H9 (cell line): ENCODE data around the gene TMC4. TPM values are rescaled to one million over a fixed set of nuclear protein-coding genes. Genes with fewer than 3 reads are reported as not detected.

Experiments used
- DNase-seq: peaks from one replicate; pipeline ENCODE4 v3.0.0-alpha.2; 2017
- H2AFZ ChIP-seq: one replicate; pipeline ENCODE4 v1.6.1; 2013; ENCODE audit warnings: mild to moderate bottlenecking, low read length, control low read depth, moderate library complexity
- H2AK5ac ChIP-seq: 2 replicates; pipeline ENCODE4 v1.6.1; 2013; ENCODE audit warnings: low read length, control low read depth, mixed read lengths; ENCODE audit not compliant: insufficient read length
- H2BK120ac ChIP-seq: one replicate; pipeline ENCODE4 v1.6.1; 2013; ENCODE audit warnings: low read depth, mild to moderate bottlenecking, low read length, control low read depth, inconsistent platforms; ENCODE audit not compliant: poor library complexity, severe bottlenecking
- H2BK12ac ChIP-seq: 2 replicates; pipeline ENCODE4 v1.6.1; 2013; ENCODE audit warnings: low read length, control low read depth, mixed read lengths, low read depth; ENCODE audit not compliant: insufficient read length
- H2BK15ac ChIP-seq: 2 replicates; pipeline ENCODE4 v1.6.1; 2013; ENCODE audit warnings: low read depth, low read length, control low read depth
- H2BK20ac ChIP-seq: one replicate; pipeline ENCODE4 v1.6.1; 2013; ENCODE audit warnings: low read depth, mild to moderate bottlenecking, low read length, control low read depth, inconsistent platforms; ENCODE audit not compliant: poor library complexity, severe bottlenecking
- H2BK5ac ChIP-seq: 2 replicates; pipeline ENCODE4 v1.6.1; 2013; ENCODE audit warnings: low read length, control low read depth, mixed read lengths; ENCODE audit not compliant: insufficient read length
- H3K14ac ChIP-seq: 2 replicates; pipeline ENCODE4 v1.6.1; 2013; ENCODE audit warnings: low read length, control low read depth; ENCODE audit not compliant: insufficient read depth
- H3K18ac ChIP-seq: 2 replicates; pipeline ENCODE4 v1.6.1; 2013; ENCODE audit warnings: low read depth, mild to moderate bottlenecking, mixed read lengths, low read length, control low read depth; ENCODE audit not compliant: insufficient read length
- H3K23ac ChIP-seq: 2 replicates; pipeline ENCODE4 v1.6.1; 2013; ENCODE audit warnings: low read length, control low read depth, mixed read lengths, low read depth; ENCODE audit not compliant: insufficient read length
- H3K23me2 ChIP-seq: 2 replicates; pipeline ENCODE4 v1.6.1; 2013; ENCODE audit warnings: low read depth, mild to moderate bottlenecking, mixed read lengths, low read length, control low read depth; ENCODE audit not compliant: insufficient read length, poor library complexity, severe bottlenecking
- H3K27ac ChIP-seq: 2 replicates; pipeline ENCODE4 v1.5.1; 2013; ENCODE audit warnings: low read length, control low read depth, mixed read lengths, low read depth; ENCODE audit not compliant: insufficient read length
- H3K27me3 ChIP-seq: 2 replicates; pipeline ENCODE4 v1.6.1; 2013; ENCODE audit warnings: low read length, control low read depth, inconsistent platforms; ENCODE audit not compliant: insufficient read depth
- H3K4ac ChIP-seq: 2 replicates; pipeline ENCODE4 v1.6.1; 2013; ENCODE audit warnings: low read depth, mild to moderate bottlenecking, control low read depth, inconsistent platforms, low read length, moderate library complexity
- H3K4me1 ChIP-seq: 2 replicates; pipeline ENCODE4 v1.6.1; 2013; ENCODE audit warnings: low read length, control low read depth, inconsistent platforms; ENCODE audit not compliant: insufficient read depth
- H3K4me2 ChIP-seq: 2 replicates; pipeline ENCODE4 v1.6.1; 2013; ENCODE audit warnings: low read length, control low read depth, mixed read lengths; ENCODE audit not compliant: insufficient read length, insufficient read depth
- H3K56ac ChIP-seq: 2 replicates; pipeline ENCODE4 v1.6.1; 2013; ENCODE audit warnings: low read depth, mild to moderate bottlenecking, mixed read lengths, low read length, control low read depth; ENCODE audit not compliant: insufficient read length
- H3K79me1 ChIP-seq: 2 replicates; pipeline ENCODE4 v1.6.1; 2013; ENCODE audit warnings: low read depth, mild to moderate bottlenecking, moderate library complexity, low read length, control low read depth, inconsistent platforms; ENCODE audit not compliant: insufficient read depth, poor library complexity, severe bottlenecking
- H3K79me2 ChIP-seq: 2 replicates; pipeline ENCODE4 v1.6.1; 2013; ENCODE audit warnings: low read length, control low read depth, inconsistent platforms; ENCODE audit not compliant: insufficient read depth
- H3K9ac ChIP-seq: 2 replicates; pipeline ENCODE4 v1.6.1; 2013; ENCODE audit warnings: low read length, control low read depth, mixed read lengths; ENCODE audit not compliant: insufficient read length; ENCODE audit errors: extremely low read depth
- H3K9me3 ChIP-seq: one replicate; pipeline ENCODE4 v1.6.1; 2013; ENCODE audit warnings: low read depth, low read length, inconsistent platforms; ENCODE audit not compliant: control insufficient read depth
- H3T11ph ChIP-seq: one replicate; pipeline ENCODE4 v1.6.1; 2013; ENCODE audit warnings: mild to moderate bottlenecking, low read length, control low read depth, inconsistent platforms
- H4K20me1 ChIP-seq: one replicate; pipeline ENCODE4 v1.6.1; 2013; ENCODE audit not compliant: control insufficient read depth, insufficient read length, insufficient read depth
- H4K5ac ChIP-seq: 2 replicates; pipeline ENCODE4 v1.6.1; 2013; ENCODE audit warnings: low read depth, mild to moderate bottlenecking, mixed read lengths, low read length, control low read depth; ENCODE audit not compliant: insufficient read length
- H4K8ac ChIP-seq: replicated peaks from 2 replicates; pipeline ENCODE4 v1.6.1; 2013; ENCODE audit warnings: low read length, control low read depth, mixed read lengths, low read depth; ENCODE audit not compliant: insufficient read length
- H4K91ac ChIP-seq: 2 replicates; pipeline ENCODE4 v1.6.1; 2013; ENCODE audit warnings: low read depth, mild to moderate bottlenecking, moderate library complexity, mixed read lengths, low read length, control low read depth; ENCODE audit not compliant: insufficient read length
- H3K27ac Mint-ChIP-seq, 3 experiments: 2 replicates in 2 of 3; 3 replicates in 1 of 3; pipeline ENCODE4 v1.8.0; 2020 to 2021; ENCODE audit warnings: mixed read lengths in 3 of 3, mild to moderate bottlenecking in 1 of 3, moderate library complexity in 1 of 3
- H3K27me3 Mint-ChIP-seq: 2 replicates; pipeline ENCODE4 v1.8.0; 2021; ENCODE audit warnings: low read depth, mild to moderate bottlenecking, moderate library complexity, mixed read lengths
- H3K36me3 Mint-ChIP-seq, 3 experiments: 2 replicates in 2 of 3; 3 replicates in 1 of 3; pipeline ENCODE4 v1.8.0; 2020 to 2021; ENCODE audit warnings: low read depth in 3 of 3, mixed read lengths in 3 of 3; ENCODE audit not compliant: insufficient read depth in 1 of 3
- H3K4me1 Mint-ChIP-seq, 2 experiments: 2 replicates each; pipeline ENCODE4 v1.8.0; 2020; ENCODE audit warnings: mixed read lengths in 2 of 2
- H3K4me3 Mint-ChIP-seq, 2 experiments: 2 replicates in 1 of 2; 3 replicates in 1 of 2; pipeline ENCODE4 v1.8.0; 2020 to 2021; ENCODE audit warnings: mild to moderate bottlenecking in 2 of 2, mixed read lengths in 2 of 2, moderate library complexity in 1 of 2
- H3K9me3 Mint-ChIP-seq, 2 experiments: 2 replicates in 1 of 2; 3 replicates in 1 of 2; pipeline ENCODE4 v1.8.0; 2020; ENCODE audit warnings: mild to moderate bottlenecking in 2 of 2, mixed read lengths in 2 of 2, moderate library complexity in 1 of 2
- WGBS: extraction: QIAGEN DNeasy Blood & Tissue Kit; methylation state at CpG from one replicate; pipeline ENCODE4 v1.1.7; 2013; ENCODE audit warnings: missing lambda C conversion rate, low lambda C conversion rate, mixed read lengths; ENCODE audit not compliant: insufficient read length; ENCODE audit errors: extremely low coverage; 5-methylcytosine and 5-hydroxymethylcytosine counted together
- total RNA-seq: library from RNA; stranded (reverse); gene quantifications from 2 replicates; pipeline ENCODE4 v1.2.1, GENCODE V29; 2021
- TF ChIP-seq, protein P1 (sequence below): fragments of 200-600 bp; sonication (generic); conservative IDR thresholded peaks from 3 replicates; pipeline ENCODE4 v1.8.0; 2021; ENCODE audit warnings: antibody characterized with exemption, mild to moderate bottlenecking

The TMC4 gene
- total RNA-seq, 1 experiment from 2014 or later = 12.2 TPM

DNA sequence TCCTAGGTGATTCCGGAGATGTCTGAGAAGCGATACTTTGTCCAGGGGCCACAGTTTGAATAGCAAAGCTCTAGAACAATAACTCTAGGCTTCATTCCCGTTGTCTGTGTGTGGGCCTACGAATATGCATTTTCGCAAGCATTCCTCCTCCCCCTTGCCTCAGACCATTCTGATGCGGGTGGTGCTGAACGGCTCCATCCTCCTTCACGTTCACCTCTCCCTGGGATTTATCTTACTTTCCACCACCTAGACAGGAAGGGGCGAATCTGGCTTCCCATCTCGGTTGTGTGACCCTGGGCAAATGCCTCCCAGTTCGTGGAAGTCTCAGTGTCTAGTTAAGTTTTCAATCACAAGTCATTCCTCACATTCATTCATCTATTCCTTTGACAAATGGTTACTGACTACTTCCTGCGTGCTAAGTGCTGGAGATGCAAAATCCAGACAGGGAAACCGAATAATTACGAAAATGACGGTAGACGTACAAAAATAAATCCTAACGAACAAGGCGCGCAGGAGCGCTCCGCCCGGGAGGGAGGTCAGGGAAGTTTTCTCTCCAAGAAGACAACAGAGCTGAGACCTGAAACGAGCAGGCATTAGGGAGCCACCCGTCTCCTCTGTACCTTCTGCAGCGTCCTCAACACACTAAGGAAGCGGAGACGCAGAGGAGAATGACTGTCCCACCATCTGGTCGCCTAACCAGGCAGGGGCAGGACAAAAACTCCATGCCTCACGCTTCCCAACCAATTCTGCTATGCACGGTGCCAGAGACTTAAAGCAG is 36.7 kb downstream of the TMC4 start:
- TF ChIP-seq, protein P1, sequence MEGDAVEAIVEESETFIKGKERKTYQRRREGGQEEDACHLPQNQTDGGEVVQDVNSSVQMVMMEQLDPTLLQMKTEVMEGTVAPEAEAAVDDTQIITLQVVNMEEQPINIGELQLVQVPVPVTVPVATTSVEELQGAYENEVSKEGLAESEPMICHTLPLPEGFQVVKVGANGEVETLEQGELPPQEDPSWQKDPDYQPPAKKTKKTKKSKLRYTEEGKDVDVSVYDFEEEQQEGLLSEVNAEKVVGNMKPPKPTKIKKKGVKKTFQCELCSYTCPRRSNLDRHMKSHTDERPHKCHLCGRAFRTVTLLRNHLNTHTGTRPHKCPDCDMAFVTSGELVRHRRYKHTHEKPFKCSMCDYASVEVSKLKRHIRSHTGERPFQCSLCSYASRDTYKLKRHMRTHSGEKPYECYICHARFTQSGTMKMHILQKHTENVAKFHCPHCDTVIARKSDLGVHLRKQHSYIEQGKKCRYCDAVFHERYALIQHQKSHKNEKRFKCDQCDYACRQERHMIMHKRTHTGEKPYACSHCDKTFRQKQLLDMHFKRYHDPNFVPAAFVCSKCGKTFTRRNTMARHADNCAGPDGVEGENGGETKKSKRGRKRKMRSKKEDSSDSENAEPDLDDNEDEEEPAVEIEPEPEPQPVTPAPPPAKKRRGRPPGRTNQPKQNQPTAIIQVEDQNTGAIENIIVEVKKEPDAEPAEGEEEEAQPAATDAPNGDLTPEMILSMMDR = no peak
- Histone ChIP-seq H2BK120ac (no peak overlapping the region), H3K9me3 (peaks cover 4% of the 10 kb centered on the region), H3K4me2 (peak overlapping the region; percentile 94), H3K9ac (peak overlapping the region; percentile 59), H2AFZ (no peak overlapping the region), H2AK5ac (no peak overlapping the region), H3K23ac (no peak overlapping the region), H3K27ac (no peak overlapping the region), H2BK12ac (no peak overlapping the region), H4K8ac (no peak overlapping the region), H2BK5ac (no peak overlapping the region), H3K4me1 (no peaks in the 10 kb centered on the region), H3K14ac (no peak overlapping the region), H4K5ac (no peak overlapping the region), H3K4ac (no peak overlapping the region), H3K56ac (no peak overlapping the region), H3K79me1 (peaks cover 17% of the 10 kb centered on the region), H3K18ac (no peak overlapping the region), H3K27me3 (no peaks in the 10 kb centered on the region), H3T11ph (no peak overlapping the region), H4K91ac (no peak overlapping the region), H2BK15ac (no peak overlapping the region), H3K79me2 (peaks cover 23% of the 10 kb centered on the region; the same call in 1 of the 2 replicates), H3K23me2 (peaks cover 15% of the 10 kb centered on the region), H4K20me1 (peaks cover 3% of the 10 kb centered on the region), H2BK20ac (no peak overlapping the region)
- peaks cover 11 to 12% of the 10 kb centered on the region in 2 experiments for H3K9me3 Mint-ChIP-seq
- peaks cover 35 to 39% of the 10 kb centered on the region in 2 experiments for H3K4me1 Mint-ChIP-seq
- no peak for DNase-seq
- H3K27me3 Mint-ChIP-seq = peaks cover 1% of the 10 kb centered on the region; the same call in 1 of the 2 replicates
- H3K4me3 Mint-ChIP-seq = peak overlapping the region; percentile 80 to 93
- peak overlapping the region; percentile 90 to 97 (median 93) for H3K27ac Mint-ChIP-seq
- H3K36me3 Mint-ChIP-seq = peaks cover 25 to 52% (median 33%) of the 10 kb centered on the region in 3 experiments
- WGBS = no CpG with 5 or more reads among the region's 30 CpGs
